ENCODE results near the gene COL4A5. TPM values are rescaled to one million over a fixed set of nuclear protein-coding genes. Genes with fewer than 3 reads are reported as not detected.

Gene COL4A5
- total RNA-seq, 1 experiment from 2014 or later = 8.3 TPM

DNA sequence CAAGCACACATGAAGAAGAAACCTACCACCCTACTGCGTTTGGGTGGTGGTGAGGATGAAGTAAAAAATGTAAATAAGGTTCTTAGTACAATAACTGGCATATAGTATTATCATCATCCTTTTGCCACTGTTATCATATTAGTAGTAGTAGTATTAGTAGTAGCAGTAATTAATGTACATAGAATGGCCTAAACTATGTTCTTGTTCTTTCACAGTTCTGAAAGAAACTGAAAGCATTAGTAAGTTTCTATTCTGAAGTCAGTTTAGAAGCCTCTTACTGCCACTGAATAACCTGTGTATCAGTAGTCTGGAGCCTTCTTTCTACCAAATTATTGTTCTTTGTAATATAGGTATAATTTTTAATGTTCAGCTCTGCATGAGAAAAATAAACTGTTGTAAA, 22.4 kb upstream of the COL4A5 start:
- H3K9me3 ChIP-seq (ENCODE audit: control insufficient read depth, insufficient read depth, low read depth, low read length) = no peaks in the 10 kb centered on the region
- no peaks in the 10 kb centered on the region for H3K27me3 ChIP-seq (ENCODE audit: control insufficient read depth, insufficient read depth, low read length)
- DNase-seq (ENCODE audit: low read depth, low spot score) (no peak), ATAC-seq (no peak)
- no peaks in the 10 kb centered on the region for H3K4me1 ChIP-seq (ENCODE audit: control insufficient read depth, insufficient read depth, low read length)
- in situ Hi-C loops (cut with HindIII; ENCODE audit: low pct_unique_long_range_greater_than_20kb, low sequenced_read_pairs) (no loop called here), intact Hi-C loops (cut with micrococcal nuclease; ENCODE audit: unreplicated experiment) (loop anchor here (10.0 kb wide), 1 partner anchor 462 kb away; no protein-coding TSS in a partner anchor)
- CTCF ChIA-PET = no interaction called here
- no peaks in the 10 kb centered on the region for H3K36me3 ChIP-seq (ENCODE audit: control insufficient read depth, insufficient read depth, low read length)
- TF ChIP-seq TCF7L2 (IDR thresholded peaks at IDR 0.05; ENCODE audit: low read depth, low read length) (no peak), SIN3A (IDR thresholded peaks at IDR 0.05; ENCODE audit: borderline replicate concordance, insufficient read depth, low read depth, low read length) (no peak), POLR2AphosphoS5 (IDR thresholded peaks at IDR 0.05; ENCODE audit: low read depth, low read length) (no peak)
- TF ChIP-seq, protein P1, sequence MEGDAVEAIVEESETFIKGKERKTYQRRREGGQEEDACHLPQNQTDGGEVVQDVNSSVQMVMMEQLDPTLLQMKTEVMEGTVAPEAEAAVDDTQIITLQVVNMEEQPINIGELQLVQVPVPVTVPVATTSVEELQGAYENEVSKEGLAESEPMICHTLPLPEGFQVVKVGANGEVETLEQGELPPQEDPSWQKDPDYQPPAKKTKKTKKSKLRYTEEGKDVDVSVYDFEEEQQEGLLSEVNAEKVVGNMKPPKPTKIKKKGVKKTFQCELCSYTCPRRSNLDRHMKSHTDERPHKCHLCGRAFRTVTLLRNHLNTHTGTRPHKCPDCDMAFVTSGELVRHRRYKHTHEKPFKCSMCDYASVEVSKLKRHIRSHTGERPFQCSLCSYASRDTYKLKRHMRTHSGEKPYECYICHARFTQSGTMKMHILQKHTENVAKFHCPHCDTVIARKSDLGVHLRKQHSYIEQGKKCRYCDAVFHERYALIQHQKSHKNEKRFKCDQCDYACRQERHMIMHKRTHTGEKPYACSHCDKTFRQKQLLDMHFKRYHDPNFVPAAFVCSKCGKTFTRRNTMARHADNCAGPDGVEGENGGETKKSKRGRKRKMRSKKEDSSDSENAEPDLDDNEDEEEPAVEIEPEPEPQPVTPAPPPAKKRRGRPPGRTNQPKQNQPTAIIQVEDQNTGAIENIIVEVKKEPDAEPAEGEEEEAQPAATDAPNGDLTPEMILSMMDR (IDR thresholded peaks at IDR 0.05) = no peak
- TF ChIP-seq, protein P2, sequence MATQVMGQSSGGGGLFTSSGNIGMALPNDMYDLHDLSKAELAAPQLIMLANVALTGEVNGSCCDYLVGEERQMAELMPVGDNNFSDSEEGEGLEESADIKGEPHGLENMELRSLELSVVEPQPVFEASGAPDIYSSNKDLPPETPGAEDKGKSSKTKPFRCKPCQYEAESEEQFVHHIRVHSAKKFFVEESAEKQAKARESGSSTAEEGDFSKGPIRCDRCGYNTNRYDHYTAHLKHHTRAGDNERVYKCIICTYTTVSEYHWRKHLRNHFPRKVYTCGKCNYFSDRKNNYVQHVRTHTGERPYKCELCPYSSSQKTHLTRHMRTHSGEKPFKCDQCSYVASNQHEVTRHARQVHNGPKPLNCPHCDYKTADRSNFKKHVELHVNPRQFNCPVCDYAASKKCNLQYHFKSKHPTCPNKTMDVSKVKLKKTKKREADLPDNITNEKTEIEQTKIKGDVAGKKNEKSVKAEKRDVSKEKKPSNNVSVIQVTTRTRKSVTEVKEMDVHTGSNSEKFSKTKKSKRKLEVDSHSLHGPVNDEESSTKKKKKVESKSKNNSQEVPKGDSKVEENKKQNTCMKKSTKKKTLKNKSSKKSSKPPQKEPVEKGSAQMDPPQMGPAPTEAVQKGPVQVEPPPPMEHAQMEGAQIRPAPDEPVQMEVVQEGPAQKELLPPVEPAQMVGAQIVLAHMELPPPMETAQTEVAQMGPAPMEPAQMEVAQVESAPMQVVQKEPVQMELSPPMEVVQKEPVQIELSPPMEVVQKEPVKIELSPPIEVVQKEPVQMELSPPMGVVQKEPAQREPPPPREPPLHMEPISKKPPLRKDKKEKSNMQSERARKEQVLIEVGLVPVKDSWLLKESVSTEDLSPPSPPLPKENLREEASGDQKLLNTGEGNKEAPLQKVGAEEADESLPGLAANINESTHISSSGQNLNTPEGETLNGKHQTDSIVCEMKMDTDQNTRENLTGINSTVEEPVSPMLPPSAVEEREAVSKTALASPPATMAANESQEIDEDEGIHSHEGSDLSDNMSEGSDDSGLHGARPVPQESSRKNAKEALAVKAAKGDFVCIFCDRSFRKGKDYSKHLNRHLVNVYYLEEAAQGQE (IDR thresholded peaks at IDR 0.05; ENCODE audit: insufficient read depth in 1 of 2, low read depth in 2 of 2, low read length in 1 of 2) = no peak
- H3K4me3 ChIP-seq (ENCODE audit: low read depth in 2 of 2, low read length in 2 of 2) = no peak overlapping the region
- POLR2A ChIA-PET = no interaction called here
- no TSS peak for BruUV-seq (replicated peaks)
- H3K27ac ChIP-seq (ENCODE audit: low read length) = no peak overlapping the region

DNA sequence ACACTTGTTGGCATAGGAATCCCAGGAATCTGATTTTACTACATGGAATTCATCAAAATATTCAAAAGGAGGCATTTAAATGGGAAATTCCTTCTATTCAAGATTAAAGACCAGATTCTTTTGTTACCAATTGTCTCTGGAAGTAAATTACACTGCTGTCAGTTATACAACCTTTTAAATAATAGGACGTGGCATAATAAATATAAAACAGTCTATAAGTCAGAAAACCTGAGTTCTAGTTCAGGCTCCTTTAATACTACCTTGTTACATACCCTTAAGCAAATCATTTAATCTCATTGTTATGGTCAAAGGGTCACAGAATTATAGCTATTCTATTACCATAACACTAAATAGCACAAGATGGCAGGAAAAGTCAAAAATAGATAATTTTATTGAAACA, 20.2 kb upstream of the COL4A5 start:
- in situ Hi-C loops (cut with HindIII; ENCODE audit: low pct_unique_long_range_greater_than_20kb, low sequenced_read_pairs) = no loop called here
- BruUV-seq (replicated peaks) = no TSS peak
- DNase-seq (ENCODE audit: low read depth, low spot score) = no peak
- no peak for ATAC-seq
- TF ChIP-seq, protein P2 (IDR thresholded peaks at IDR 0.05; ENCODE audit: insufficient read depth in 1 of 2, low read depth in 2 of 2, low read length in 1 of 2) = no peak
- TF ChIP-seq POLR2AphosphoS5 (IDR thresholded peaks at IDR 0.05; ENCODE audit: low read depth, low read length) (no peak), SIN3A (IDR thresholded peaks at IDR 0.05; ENCODE audit: borderline replicate concordance, insufficient read depth, low read depth, low read length) (no peak), TCF7L2 (IDR thresholded peaks at IDR 0.05; ENCODE audit: low read depth, low read length) (no peak)
- TF ChIP-seq, protein P1 (IDR thresholded peaks at IDR 0.05) = no peak
- POLR2A ChIA-PET = no interaction called here
- H3K4me1 ChIP-seq (ENCODE audit: control insufficient read depth, insufficient read depth, low read length) = no peaks in the 10 kb centered on the region
- no peaks in the 10 kb centered on the region for H3K36me3 ChIP-seq (ENCODE audit: control insufficient read depth, insufficient read depth, low read length)
- CTCF ChIA-PET = no interaction called here
- H3K27me3 ChIP-seq (ENCODE audit: control insufficient read depth, insufficient read depth, low read length) = no peaks in the 10 kb centered on the region
- no peak overlapping the region for H3K4me3 ChIP-seq (ENCODE audit: low read depth in 2 of 2, low read length in 2 of 2)
- intact Hi-C loops (cut with micrococcal nuclease; ENCODE audit: unreplicated experiment) = loop anchor here (10.0 kb wide), 1 partner anchor 465 kb away; no protein-coding TSS in a partner anchor
- H3K27ac ChIP-seq (ENCODE audit: low read length) = no peak overlapping the region
- no peaks in the 10 kb centered on the region for H3K9me3 ChIP-seq (ENCODE audit: control insufficient read depth, insufficient read depth, low read depth, low read length)
